Spleen (tissue), 11 donors: Measurements from ENCODE around the gene CUX1. TPM values are rescaled to one million over a fixed set of nuclear protein-coding genes. Genes with fewer than 3 reads are reported as not detected.

Source experiments
- DNase-seq: peaks from one replicate; pipeline ENCODE4 v3.0.0-alpha.2; 2020
- H3K27ac ChIP-seq, 8 donors: fragments of 200-600 bp; sonication (generic) in 7 of 8; 1 replicate in 4 of 8; 2 replicates in 4 of 8; pipeline versions ENCODE4 v1.5.0 to v1.8.0; 2016 to 2021; ENCODE audit warnings: inconsistent platforms in 4 of 8, mild to moderate bottlenecking in 4 of 8, moderate library complexity in 1 of 8
- H3K27me3 ChIP-seq, 7 donors: fragments of 200-600 bp; sonication (generic) in 6 of 7; replicated peaks in 1 of 7; 1 replicate in 4 of 7; 2 replicates in 3 of 7; pipeline versions ENCODE4 v1.5.0 to v1.8.0; 2016 to 2021; ENCODE audit warnings: inconsistent platforms in 3 of 7, mild to moderate bottlenecking in 1 of 7
- H3K36me3 ChIP-seq, 6 donors: fragments of 200-600 bp; sonication (generic) in 5 of 6; 1 replicate in 4 of 6; 2 replicates in 2 of 6; pipeline versions ENCODE4 v1.5.0 to v1.8.0; 2016 to 2021; ENCODE audit warnings: inconsistent platforms in 2 of 6
- H3K4me1 ChIP-seq, 6 donors: fragments of 200-600 bp; sonication (generic) in 5 of 6; 1 replicate in 3 of 6; 2 replicates in 3 of 6; pipeline versions ENCODE4 v1.5.0 to v1.8.0; 2016 to 2021; ENCODE audit warnings: inconsistent platforms in 3 of 6
- H3K4me3 ChIP-seq, 8 donors: fragments of 200-600 bp; sonication (generic) in 7 of 8; 1 replicate in 4 of 8; 2 replicates in 4 of 8; pipeline versions ENCODE4 v1.5.0 to v1.8.0; 2016 to 2021; ENCODE audit warnings: inconsistent platforms in 4 of 8, mild to moderate bottlenecking in 4 of 8, moderate library complexity in 2 of 8
- H3K9me3 ChIP-seq, 8 donors: fragments of 200-600 bp; sonication (generic) in 7 of 8; 1 replicate in 4 of 8; 2 replicates in 4 of 8; pipeline versions ENCODE4 v1.5.0 to v1.8.0; 2016 to 2021; ENCODE audit warnings: inconsistent platforms in 4 of 8
- CTCF ChIP-seq, 11 experiments: fragments of 200-600 bp in 7 of 11; fragments of 450-650 bp in 4 of 11; sonication (generic) in 4 of 11; IDR thresholded peaks in 8 of 11; conservative IDR thresholded peaks in 3 of 11; 1 replicate in 7 of 11; 2 replicates in 4 of 11; pipeline versions ENCODE4 v1.4.0 to v1.8.0; 2016 to 2021; ENCODE audit warnings: antibody characterized with exemption in 11 of 11, inconsistent platforms in 4 of 11, mild to moderate bottlenecking in 1 of 11
- POLR2A ChIP-seq, 3 donors: fragments of 450-650 bp; IDR thresholded peaks; one replicate each; pipeline ENCODE4 v1.5.1; 2017; ENCODE audit warnings: antibody characterized with exemption in 3 of 3, mild to moderate bottlenecking in 1 of 3
- POLR2AphosphoS5 ChIP-seq, 3 donors: sonication (generic); formaldehyde crosslinking; IDR thresholded peaks; one replicate each; pipeline ENCODE4 v1.5.1; 2017; ENCODE audit warnings: antibody characterized with exemption in 3 of 3
- WGBS, 5 donors: extraction: QIAGEN DNeasy Blood & Tissue Kit in 3 of 5; methylation state at CpG; one replicate each; pipeline versions ENCODE4 v1.1.5 to v1.1.7; 2013 to 2018; 5-methylcytosine and 5-hydroxymethylcytosine counted together
- intact Hi-C: fragments of 100-400 bp; cut with DNase I; formaldehyde crosslinking; loops from one replicate; pipeline ENCODE4 v1.15.0; 2023; ENCODE audit warnings: low total_unique reads
- polyA plus RNA-seq, 3 donors: library from polyadenylated mRNA; stranded (reverse); fragments of 200-250 nt; gene quantifications; one replicate each; pipeline ENCODE4 v1.2.1, GENCODE V29; 2013
- total RNA-seq, 7 donors: library from RNA; depleted of rRNA in 3 of 7; stranded (reverse); fragments of >200 nt in 3 of 7; fragmentation: NEBNext Ultra II Directional in 4 of 7; extraction: Animal tissue kit (Norgen Biotek cat#: 25700) in 4 of 7; gene quantifications; one replicate each; pipeline versions ENCODE4 v1.1.0 to v1.2.1, GENCODE V29; 2016 to 2021
- donor health status: healthy with polysubstance abuse.
- donor health status: DM: no; HTN: no; CAD: no; lungs with moderate emphysema.
- donor health status: DM: no; HTN: no; CAD: no.
- donor health status: Bipolar disorder and iron deficiency.
- donor health status: healthy.
- donor health status: DM: no; HTN: no; CAD: no.
- donor health status: DM: yes; HTN: yes; CAD: no.

CUX1 gene
- total and polyA plus RNA-seq, 10 donors = 9.1 to 95.8 (median 61.9) TPM

- TF ChIP-seq POLR2A (IDR thresholded peaks at IDR 0.05) (no peak), POLR2AphosphoS5 (IDR thresholded peaks at IDR 0.05) (no peak), CTCF (IDR thresholded peaks at IDR 0.05 in 8 of 11, conservative IDR thresholded peaks at IDR 0.05 in 3 of 11) (no peak)
- intact Hi-C loops = no loop called here
- Histone ChIP-seq H3K36me3 (peaks cover 0 to 55% (median 10%) of the 10 kb centered on the region in 6 donors), H3K27me3 (no peaks in the 10 kb centered on the region), H3K9me3 (no peaks in the 10 kb centered on the region), H3K27ac (no peak overlapping the region), H3K4me1 (no peaks in the 10 kb centered on the region), H3K4me3 (no peak overlapping the region)
- 94 to 97% (median 96%) methylated on average over 16 of the region's 16 CpGs for WGBS, 5 donors
- no peak for DNase-seq
These were observed 278.0 kb downstream of the CUX1 start for GRCh38 chr7:102095321-102096011.

- Histone ChIP-seq H3K27me3 (no peaks in the 10 kb centered on the region), H3K4me3 (no peak overlapping the region), H3K4me1 (no peaks in the 10 kb centered on the region), H3K9me3 (no peaks in the 10 kb centered on the region), H3K36me3 (peaks cover 0 to 61% (median 11%) of the 10 kb centered on the region in 6 donors), H3K27ac (no peak overlapping the region)
- DNase-seq = no peak
- intact Hi-C loops = no loop called here
- TF ChIP-seq CTCF (IDR thresholded peaks at IDR 0.05 in 8 of 11, conservative IDR thresholded peaks at IDR 0.05 in 3 of 11) (no peak), POLR2AphosphoS5 (IDR thresholded peaks at IDR 0.05) (no peak), POLR2A (IDR thresholded peaks at IDR 0.05) (no peak)
- WGBS, 5 donors = 87 to 97% (median 90%) methylated on average over 6 to 10 of the region's 10 CpGs
These were observed 278.5 kb downstream of the CUX1 start for GRCh38 chr7:102096012-102096332.

GRCh38 chr7:102096706-102097427 is 279.4 kb downstream of the CUX1 start:
- H3K9me3 ChIP-seq = no peaks in the 10 kb centered on the region
- peaks cover 0 to 69% (median 14%) of the 10 kb centered on the region in 6 donors for H3K36me3 ChIP-seq
- H3K4me1 ChIP-seq = no peaks in the 10 kb centered on the region
- H3K4me3 ChIP-seq = no peak overlapping the region
- intact Hi-C loops = no loop called here
- no peak overlapping the region for H3K27ac ChIP-seq
- TF ChIP-seq POLR2AphosphoS5 (IDR thresholded peaks at IDR 0.05) (no peak), CTCF (IDR thresholded peaks at IDR 0.05 in 8 of 11, conservative IDR thresholded peaks at IDR 0.05 in 3 of 11) (no peak), POLR2A (IDR thresholded peaks at IDR 0.05) (no peak)
- H3K27me3 ChIP-seq = no peaks in the 10 kb centered on the region
- DNase-seq = no peak
- 92 to 96% (median 92%) methylated on average over 16 to 19 of the region's 19 CpGs for WGBS, 5 donors

GRCh38 chr7:102097601-102098161 is 280.3 kb downstream of the CUX1 start:
- intact Hi-C loops = no loop called here
- H3K9me3 ChIP-seq = no peaks in the 10 kb centered on the region
- peaks cover 0 to 71% (median 16%) of the 10 kb centered on the region in 6 donors for H3K36me3 ChIP-seq
- H3K27me3 ChIP-seq = no peaks in the 10 kb centered on the region
- no peaks in the 10 kb centered on the region for H3K4me1 ChIP-seq
- TF ChIP-seq POLR2AphosphoS5 (IDR thresholded peaks at IDR 0.05) (no peak), CTCF (IDR thresholded peaks at IDR 0.05 in 8 of 11, conservative IDR thresholded peaks at IDR 0.05 in 3 of 11) (no peak), POLR2A (IDR thresholded peaks at IDR 0.05) (no peak)
- H3K4me3 ChIP-seq = no peak overlapping the region
- 73 to 88% (median 85%) methylated on average over 13 of the region's 13 CpGs for WGBS, 5 donors
- no peak for DNase-seq
- H3K27ac ChIP-seq = no peak overlapping the region
